Measurements from ENCODE around the gene CACNA2D2.

DNA sequence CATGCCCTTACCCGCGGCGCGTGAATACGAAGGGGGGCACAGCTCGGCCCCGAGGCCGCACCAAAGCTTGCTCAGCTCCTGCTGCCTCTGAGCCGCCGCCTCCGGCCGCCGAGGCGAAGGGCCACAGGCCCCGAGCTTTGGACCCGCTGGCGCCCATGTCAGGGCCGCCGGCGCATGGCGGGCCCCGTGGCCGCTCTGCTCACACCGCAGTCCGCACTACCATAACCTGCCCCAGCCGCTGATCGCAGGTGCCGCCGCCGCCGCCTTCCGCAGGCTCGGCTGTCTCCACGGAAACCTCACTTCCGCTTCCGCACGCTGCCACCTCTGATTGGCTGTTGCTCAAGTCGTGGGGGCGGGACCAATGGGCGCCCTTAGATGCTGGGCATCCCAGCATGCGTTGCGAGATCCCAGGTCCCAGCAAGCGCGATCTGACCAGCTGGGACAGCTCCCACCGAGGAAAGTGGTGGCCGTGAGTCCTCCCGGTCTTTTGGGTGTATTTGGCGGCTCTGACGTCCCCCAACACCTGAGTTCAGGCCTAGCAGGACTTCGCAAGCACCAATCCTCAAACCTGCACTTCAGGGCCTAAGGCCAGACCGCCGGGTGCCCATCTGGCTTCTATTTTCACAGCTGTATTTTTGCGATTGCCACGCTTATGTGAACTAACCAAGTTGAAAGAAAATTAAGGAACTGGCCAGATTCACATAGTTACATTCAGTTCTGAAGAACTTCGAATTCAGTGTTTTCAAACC is 175.3 kb downstream of the CACNA2D2 start, which contains the start of gene TUSC2:
- TF ChIP-seq, protein P1, sequence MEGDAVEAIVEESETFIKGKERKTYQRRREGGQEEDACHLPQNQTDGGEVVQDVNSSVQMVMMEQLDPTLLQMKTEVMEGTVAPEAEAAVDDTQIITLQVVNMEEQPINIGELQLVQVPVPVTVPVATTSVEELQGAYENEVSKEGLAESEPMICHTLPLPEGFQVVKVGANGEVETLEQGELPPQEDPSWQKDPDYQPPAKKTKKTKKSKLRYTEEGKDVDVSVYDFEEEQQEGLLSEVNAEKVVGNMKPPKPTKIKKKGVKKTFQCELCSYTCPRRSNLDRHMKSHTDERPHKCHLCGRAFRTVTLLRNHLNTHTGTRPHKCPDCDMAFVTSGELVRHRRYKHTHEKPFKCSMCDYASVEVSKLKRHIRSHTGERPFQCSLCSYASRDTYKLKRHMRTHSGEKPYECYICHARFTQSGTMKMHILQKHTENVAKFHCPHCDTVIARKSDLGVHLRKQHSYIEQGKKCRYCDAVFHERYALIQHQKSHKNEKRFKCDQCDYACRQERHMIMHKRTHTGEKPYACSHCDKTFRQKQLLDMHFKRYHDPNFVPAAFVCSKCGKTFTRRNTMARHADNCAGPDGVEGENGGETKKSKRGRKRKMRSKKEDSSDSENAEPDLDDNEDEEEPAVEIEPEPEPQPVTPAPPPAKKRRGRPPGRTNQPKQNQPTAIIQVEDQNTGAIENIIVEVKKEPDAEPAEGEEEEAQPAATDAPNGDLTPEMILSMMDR (IDR thresholded peaks at IDR 0.05; ENCODE audit: borderline replicate concordance, extremely low read depth, low read length, poor library complexity, severe bottlenecking): no peak
- no peak for TF ChIP-seq EZH2 (IDR thresholded peaks at IDR 0.05; ENCODE audit: borderline replicate concordance, low read depth, low read length, severe bottlenecking)

Data from DND-41 (cell line).